Measurements from ENCODE around the gene FREY1.

The FREY1 gene

GRCh38 chr11:45894555-45895247, 12.4 kb downstream of the FREY1 start:
- DNase-seq (ENCODE audit: low read depth) = no peak

GRCh38 chr11:45892856-45893255, 14.2 kb downstream of the FREY1 start:
- DNase-seq (ENCODE audit: low read depth) = no peak

GRCh38 chr11:45890886-45891550, 16.1 kb downstream of the FREY1 start:
- DNase-seq (ENCODE audit: low read depth) = no peak

GRCh38 chr11:45889966-45890365, 17.1 kb downstream of the FREY1 start:
- DNase-seq (ENCODE audit: low read depth) = no peak

- no peak for DNase-seq (ENCODE audit: low read depth)
Measured at GRCh38 chr11:45889555-45889954, 17.5 kb downstream of the FREY1 start.

- DNase-seq (ENCODE audit: low read depth) = no peak
Measured at GRCh38 chr11:45887587-45887986, 19.5 kb downstream of the FREY1 start.

GRCh38 chr11:45886816-45887520, 20.1 kb downstream of the FREY1 start:
- DNase-seq (ENCODE audit: low read depth) = no peak

GRCh38 chr11:45885921-45886721, 20.9 kb downstream of the FREY1 start:
- DNase-seq (ENCODE audit: low read depth) = no peak

- no peak for DNase-seq (ENCODE audit: low read depth)
Measured at GRCh38 chr11:45885274-45885920, 21.7 kb downstream of the FREY1 start, which contains the start of gene MAPK8IP1. Gene MAPK8IP1, plus strand, starts transcription at chr11:45885651. Its CDS starts 170 bp downstream, at chr11:45885821.

- no peak for DNase-seq (ENCODE audit: low read depth)
Measured at GRCh38 chr11:45884596-45885185, 22.4 kb downstream of the FREY1 start.

- DNase-seq (ENCODE audit: low read depth) = no peak
Measured at GRCh38 chr11:45881708-45882368, 25.2 kb downstream of the FREY1 start.

- DNase-seq (ENCODE audit: low read depth) = no peak
Measured at GRCh38 chr11:45880772-45881570, 26.1 kb downstream of the FREY1 start.

- no peak for DNase-seq (ENCODE audit: low read depth)
Measured at GRCh38 chr11:45879803-45880686, 27.0 kb downstream of the FREY1 start.

GRCh38 chr11:45877845-45878244, 29.2 kb downstream of the FREY1 start:
- no peak for DNase-seq (ENCODE audit: low read depth)

GRCh38 chr11:45877221-45877620, 29.9 kb downstream of the FREY1 start:
- no peak for DNase-seq (ENCODE audit: low read depth)

GRCh38 chr11:45876401-45876800, 30.7 kb downstream of the FREY1 start:
- DNase-seq (ENCODE audit: low read depth) = no peak

- no peak for DNase-seq (ENCODE audit: low read depth)
Measured at GRCh38 chr11:45872651-45873356, 34.3 kb downstream of the FREY1 start.

- DNase-seq (ENCODE audit: low read depth) = no peak
Measured at GRCh38 chr11:45871638-45872037, 35.4 kb downstream of the FREY1 start.

All from HS-5 (cell line).